Erythroblast (primary cell): Measurements from ENCODE around the gene NFAT5.

Experiments
- GATA1 ChIP-seq: IDR thresholded peaks from 2 replicates; pipeline ENCODE4 v1.6.1; 2011; ENCODE audit warnings: low read depth, mild to moderate bottlenecking, control low read depth, low read length, moderate library complexity
- POLR2A ChIP-seq: IDR thresholded peaks from 2 replicates; pipeline ENCODE4 v1.6.1; 2011; ENCODE audit warnings: mild to moderate bottlenecking, low read length

DNA sequence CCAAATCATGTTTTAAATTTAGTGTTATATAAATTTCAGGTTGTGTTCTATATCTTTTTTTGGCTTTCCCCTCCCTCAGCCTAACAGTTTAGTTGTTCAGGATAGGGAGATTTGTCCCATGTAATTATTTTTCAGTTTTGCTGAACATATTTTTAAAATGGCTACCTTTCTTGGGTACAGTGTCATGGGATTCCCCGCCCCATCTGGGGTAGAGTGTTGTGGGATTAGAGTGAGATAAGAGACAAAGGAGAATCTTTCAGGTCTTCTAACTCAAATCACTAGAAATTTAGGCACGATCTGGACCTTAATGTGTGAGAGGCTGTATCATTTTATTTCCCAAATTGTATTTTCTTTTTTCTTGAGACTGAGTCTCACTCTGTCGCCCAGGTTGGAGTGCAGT, 24.8 kb downstream of the NFAT5 start:
- no peak for TF ChIP-seq POLR2A
- no peak for TF ChIP-seq GATA1
